ENCODE results near the gene SMO. TPM values are rescaled to one million over a fixed set of nuclear protein-coding genes. Genes with fewer than 3 reads are reported as not detected.
A peak's percentile ranks its signal among the peaks of the same experiment; 100 is the strongest.

Gene SMO
- total and polyA plus RNA-seq, 9 of the 15 experiments (the other 6 are each of a cell fraction or from before 2014, with no cell fraction given): 0.05 to 0.13 (median 0.10) TPM; not detected in 5

DNA sequence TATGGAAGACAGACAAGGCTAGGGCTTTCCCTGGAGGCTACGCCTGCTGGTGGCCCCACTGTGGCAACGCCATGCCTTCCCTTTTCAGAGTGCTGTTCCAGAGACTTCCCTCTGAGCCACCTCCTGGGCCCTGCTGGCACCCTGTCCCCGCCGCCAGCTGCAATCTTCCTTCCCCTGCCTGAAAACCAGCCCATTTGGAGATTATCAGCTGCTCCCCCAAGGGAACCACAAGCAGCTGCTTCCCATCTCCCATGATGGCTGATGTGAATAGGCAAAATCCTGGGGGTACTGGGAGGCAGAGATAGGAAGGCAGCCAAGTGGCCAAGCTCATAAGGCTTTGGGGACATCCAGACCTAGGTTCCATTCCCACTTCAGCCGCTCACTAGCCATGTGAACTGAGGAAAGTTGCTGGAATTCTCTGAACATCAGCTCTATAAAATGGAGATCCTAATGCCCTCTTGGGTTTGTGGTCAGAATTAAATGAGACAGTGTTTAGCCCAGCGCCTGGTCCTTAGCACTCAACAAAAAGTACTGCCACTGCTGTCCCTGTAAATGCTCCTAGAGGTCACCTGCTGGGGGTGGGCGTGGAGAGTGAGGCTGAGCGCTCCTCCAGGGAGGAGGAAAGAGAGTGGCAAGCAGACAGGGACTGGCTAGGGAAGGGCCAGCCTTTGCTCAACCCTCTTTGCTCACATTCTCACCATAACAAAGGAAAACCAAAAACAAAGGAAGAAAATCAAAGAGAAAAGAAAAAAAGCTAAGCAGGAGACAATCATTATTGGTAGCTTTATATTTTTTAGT lies 38.0 kb upstream of the SMO start (continued):
- TF ChIP-seq, protein P1, sequence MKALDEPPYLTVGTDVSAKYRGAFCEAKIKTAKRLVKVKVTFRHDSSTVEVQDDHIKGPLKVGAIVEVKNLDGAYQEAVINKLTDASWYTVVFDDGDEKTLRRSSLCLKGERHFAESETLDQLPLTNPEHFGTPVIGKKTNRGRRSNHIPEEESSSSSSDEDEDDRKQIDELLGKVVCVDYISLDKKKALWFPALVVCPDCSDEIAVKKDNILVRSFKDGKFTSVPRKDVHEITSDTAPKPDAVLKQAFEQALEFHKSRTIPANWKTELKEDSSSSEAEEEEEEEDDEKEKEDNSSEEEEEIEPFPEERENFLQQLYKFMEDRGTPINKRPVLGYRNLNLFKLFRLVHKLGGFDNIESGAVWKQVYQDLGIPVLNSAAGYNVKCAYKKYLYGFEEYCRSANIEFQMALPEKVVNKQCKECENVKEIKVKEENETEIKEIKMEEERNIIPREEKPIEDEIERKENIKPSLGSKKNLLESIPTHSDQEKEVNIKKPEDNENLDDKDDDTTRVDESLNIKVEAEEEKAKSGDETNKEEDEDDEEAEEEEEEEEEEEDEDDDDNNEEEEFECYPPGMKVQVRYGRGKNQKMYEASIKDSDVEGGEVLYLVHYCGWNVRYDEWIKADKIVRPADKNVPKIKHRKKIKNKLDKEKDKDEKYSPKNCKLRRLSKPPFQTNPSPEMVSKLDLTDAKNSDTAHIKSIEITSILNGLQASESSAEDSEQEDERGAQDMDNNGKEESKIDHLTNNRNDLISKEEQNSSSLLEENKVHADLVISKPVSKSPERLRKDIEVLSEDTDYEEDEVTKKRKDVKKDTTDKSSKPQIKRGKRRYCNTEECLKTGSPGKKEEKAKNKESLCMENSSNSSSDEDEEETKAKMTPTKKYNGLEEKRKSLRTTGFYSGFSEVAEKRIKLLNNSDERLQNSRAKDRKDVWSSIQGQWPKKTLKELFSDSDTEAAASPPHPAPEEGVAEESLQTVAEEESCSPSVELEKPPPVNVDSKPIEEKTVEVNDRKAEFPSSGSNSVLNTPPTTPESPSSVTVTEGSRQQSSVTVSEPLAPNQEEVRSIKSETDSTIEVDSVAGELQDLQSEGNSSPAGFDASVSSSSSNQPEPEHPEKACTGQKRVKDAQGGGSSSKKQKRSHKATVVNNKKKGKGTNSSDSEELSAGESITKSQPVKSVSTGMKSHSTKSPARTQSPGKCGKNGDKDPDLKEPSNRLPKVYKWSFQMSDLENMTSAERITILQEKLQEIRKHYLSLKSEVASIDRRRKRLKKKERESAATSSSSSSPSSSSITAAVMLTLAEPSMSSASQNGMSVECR (CRISPR knock-in tag; IDR thresholded peaks at IDR 0.05): no peak
- TF ChIP-seq, protein P2, sequence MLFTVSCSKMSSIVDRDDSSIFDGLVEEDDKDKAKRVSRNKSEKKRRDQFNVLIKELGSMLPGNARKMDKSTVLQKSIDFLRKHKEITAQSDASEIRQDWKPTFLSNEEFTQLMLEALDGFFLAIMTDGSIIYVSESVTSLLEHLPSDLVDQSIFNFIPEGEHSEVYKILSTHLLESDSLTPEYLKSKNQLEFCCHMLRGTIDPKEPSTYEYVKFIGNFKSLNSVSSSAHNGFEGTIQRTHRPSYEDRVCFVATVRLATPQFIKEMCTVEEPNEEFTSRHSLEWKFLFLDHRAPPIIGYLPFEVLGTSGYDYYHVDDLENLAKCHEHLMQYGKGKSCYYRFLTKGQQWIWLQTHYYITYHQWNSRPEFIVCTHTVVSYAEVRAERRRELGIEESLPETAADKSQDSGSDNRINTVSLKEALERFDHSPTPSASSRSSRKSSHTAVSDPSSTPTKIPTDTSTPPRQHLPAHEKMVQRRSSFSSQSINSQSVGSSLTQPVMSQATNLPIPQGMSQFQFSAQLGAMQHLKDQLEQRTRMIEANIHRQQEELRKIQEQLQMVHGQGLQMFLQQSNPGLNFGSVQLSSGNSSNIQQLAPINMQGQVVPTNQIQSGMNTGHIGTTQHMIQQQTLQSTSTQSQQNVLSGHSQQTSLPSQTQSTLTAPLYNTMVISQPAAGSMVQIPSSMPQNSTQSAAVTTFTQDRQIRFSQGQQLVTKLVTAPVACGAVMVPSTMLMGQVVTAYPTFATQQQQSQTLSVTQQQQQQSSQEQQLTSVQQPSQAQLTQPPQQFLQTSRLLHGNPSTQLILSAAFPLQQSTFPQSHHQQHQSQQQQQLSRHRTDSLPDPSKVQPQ (CRISPR knock-in tag; IDR thresholded peaks at IDR 0.05; ENCODE audit: borderline replicate concordance): 0 out of 2 replicates have a peak, but pooled peaks have one; percentile 56
- TF ChIP-seq, protein P3, sequence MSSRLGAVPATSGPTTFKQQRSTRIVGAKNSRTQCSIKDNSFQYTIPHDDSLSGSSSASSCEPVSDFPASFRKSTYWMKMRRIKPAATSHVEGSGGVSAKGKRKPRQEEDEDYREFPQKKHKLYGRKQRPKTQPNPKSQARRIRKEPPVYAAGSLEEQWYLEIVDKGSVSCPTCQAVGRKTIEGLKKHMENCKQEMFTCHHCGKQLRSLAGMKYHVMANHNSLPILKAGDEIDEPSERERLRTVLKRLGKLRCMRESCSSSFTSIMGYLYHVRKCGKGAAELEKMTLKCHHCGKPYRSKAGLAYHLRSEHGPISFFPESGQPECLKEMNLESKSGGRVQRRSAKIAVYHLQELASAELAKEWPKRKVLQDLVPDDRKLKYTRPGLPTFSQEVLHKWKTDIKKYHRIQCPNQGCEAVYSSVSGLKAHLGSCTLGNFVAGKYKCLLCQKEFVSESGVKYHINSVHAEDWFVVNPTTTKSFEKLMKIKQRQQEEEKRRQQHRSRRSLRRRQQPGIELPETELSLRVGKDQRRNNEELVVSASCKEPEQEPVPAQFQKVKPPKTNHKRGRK (tag; IDR thresholded peaks at IDR 0.05): no peak
- TF ChIP-seq ETV5 (CRISPR knock-in tag; IDR thresholded peaks at IDR 0.05; ENCODE audit: low read depth): peak; percentile 73; the same call in 1 of the 2 replicates
- TF ChIP-seq, protein P4, sequence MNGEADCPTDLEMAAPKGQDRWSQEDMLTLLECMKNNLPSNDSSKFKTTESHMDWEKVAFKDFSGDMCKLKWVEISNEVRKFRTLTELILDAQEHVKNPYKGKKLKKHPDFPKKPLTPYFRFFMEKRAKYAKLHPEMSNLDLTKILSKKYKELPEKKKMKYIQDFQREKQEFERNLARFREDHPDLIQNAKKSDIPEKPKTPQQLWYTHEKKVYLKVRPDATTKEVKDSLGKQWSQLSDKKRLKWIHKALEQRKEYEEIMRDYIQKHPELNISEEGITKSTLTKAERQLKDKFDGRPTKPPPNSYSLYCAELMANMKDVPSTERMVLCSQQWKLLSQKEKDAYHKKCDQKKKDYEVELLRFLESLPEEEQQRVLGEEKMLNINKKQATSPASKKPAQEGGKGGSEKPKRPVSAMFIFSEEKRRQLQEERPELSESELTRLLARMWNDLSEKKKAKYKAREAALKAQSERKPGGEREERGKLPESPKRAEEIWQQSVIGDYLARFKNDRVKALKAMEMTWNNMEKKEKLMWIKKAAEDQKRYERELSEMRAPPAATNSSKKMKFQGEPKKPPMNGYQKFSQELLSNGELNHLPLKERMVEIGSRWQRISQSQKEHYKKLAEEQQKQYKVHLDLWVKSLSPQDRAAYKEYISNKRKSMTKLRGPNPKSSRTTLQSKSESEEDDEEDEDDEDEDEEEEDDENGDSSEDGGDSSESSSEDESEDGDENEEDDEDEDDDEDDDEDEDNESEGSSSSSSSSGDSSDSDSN (IDR thresholded peaks at IDR 0.05; ENCODE audit: borderline replicate concordance in 1 of 2, low read depth in 2 of 2, low read length in 2 of 2): 0 out of 4 replicates have a peak, but pooled peaks of 1 of the 2 experiments have one; percentile 28
- no peak for TF ChIP-seq LARP7 (IDR thresholded peaks at IDR 0.05)
- TF ChIP-seq PML (IDR thresholded peaks at IDR 0.05; ENCODE audit: low read length): peak; percentile 96
- peak; percentile 48 for TF ChIP-seq MEIS2 (IDR thresholded peaks at IDR 0.05; ENCODE audit: partially characterized antibody)
- peak; percentile 12; the same call in 1 of the 2 replicates for TF ChIP-seq ZBTB7A (IDR thresholded peaks at IDR 0.05; ENCODE audit: borderline replicate concordance, control insufficient read depth, low read depth, low read length)
- 0 out of 2 replicates have a peak, but pooled peaks have one; percentile 38 for TF ChIP-seq JUND (IDR thresholded peaks at IDR 0.05; ENCODE audit: borderline replicate concordance, low read depth, low read length)
- TF ChIP-seq JUND (tag; IDR thresholded peaks at IDR 0.05; ENCODE audit: borderline replicate concordance, low read depth, low read length): no peak; the same call in 2 of the 3 replicates
- no peak for TF ChIP-seq PHF21A (IDR thresholded peaks at IDR 0.05; ENCODE audit: borderline replicate concordance, low read depth)
- TF ChIP-seq, protein P5, sequence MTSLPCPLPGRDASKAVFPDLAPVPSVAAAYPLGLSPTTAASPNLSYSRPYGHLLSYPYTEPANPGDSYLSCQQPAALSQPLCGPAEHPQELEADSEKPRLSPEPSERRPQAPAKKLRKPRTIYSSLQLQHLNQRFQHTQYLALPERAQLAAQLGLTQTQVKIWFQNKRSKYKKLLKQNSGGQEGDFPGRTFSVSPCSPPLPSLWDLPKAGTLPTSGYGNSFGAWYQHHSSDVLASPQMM (CRISPR knock-in tag; IDR thresholded peaks at IDR 0.05): no peak
- peak; percentile 13; the same call in 1 of the 2 replicates for TF ChIP-seq RAD51 (IDR thresholded peaks at IDR 0.05; ENCODE audit: borderline replicate concordance, low read depth)

All from K562 (cell line).